ENCODE results near the gene UNC13C.

- TF ChIP-seq, protein P1, sequence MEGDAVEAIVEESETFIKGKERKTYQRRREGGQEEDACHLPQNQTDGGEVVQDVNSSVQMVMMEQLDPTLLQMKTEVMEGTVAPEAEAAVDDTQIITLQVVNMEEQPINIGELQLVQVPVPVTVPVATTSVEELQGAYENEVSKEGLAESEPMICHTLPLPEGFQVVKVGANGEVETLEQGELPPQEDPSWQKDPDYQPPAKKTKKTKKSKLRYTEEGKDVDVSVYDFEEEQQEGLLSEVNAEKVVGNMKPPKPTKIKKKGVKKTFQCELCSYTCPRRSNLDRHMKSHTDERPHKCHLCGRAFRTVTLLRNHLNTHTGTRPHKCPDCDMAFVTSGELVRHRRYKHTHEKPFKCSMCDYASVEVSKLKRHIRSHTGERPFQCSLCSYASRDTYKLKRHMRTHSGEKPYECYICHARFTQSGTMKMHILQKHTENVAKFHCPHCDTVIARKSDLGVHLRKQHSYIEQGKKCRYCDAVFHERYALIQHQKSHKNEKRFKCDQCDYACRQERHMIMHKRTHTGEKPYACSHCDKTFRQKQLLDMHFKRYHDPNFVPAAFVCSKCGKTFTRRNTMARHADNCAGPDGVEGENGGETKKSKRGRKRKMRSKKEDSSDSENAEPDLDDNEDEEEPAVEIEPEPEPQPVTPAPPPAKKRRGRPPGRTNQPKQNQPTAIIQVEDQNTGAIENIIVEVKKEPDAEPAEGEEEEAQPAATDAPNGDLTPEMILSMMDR (IDR thresholded peaks at IDR 0.05) = no peak
- TF ChIP-seq POLR2AphosphoS5 (IDR thresholded peaks at IDR 0.05; ENCODE audit: insufficient read depth in 1 of 2, low read depth in 1 of 2) = no peak
These were observed 703.3 kb downstream of the UNC13C start for GRCh38 chr15:54681584-54681983.

All from vagina (tissue), 2 donors.